Tibial nerve (tissue), 4 donors: Measurements from ENCODE around the gene SIGLEC15.

Experiments
- EP300 ChIP-seq, 2 donors: sonication (generic); formaldehyde crosslinking; IDR thresholded peaks; one replicate each; pipeline ENCODE4 v1.6.1; 2017; ENCODE audit warnings: antibody characterized with exemption in 2 of 2, mild to moderate bottlenecking in 1 of 2
- POLR2A ChIP-seq, 2 donors: fragments of 450-650 bp; IDR thresholded peaks; one replicate each; pipeline ENCODE4 v1.6.1; 2017; ENCODE audit warnings: antibody characterized with exemption in 2 of 2, mild to moderate bottlenecking in 2 of 2, moderate library complexity in 2 of 2
- TF ChIP-seq, protein P1 (sequence below), 5 experiments: fragments of 200-600 bp in 3 of 5; fragments of 450-650 bp in 2 of 5; sonication (generic) in 3 of 5; IDR thresholded peaks; one replicate each; pipeline ENCODE4 v1.5.1; 2016 to 2019; ENCODE audit warnings: antibody characterized with exemption in 5 of 5, mild to moderate bottlenecking in 3 of 5, moderate library complexity in 2 of 5

DNA sequence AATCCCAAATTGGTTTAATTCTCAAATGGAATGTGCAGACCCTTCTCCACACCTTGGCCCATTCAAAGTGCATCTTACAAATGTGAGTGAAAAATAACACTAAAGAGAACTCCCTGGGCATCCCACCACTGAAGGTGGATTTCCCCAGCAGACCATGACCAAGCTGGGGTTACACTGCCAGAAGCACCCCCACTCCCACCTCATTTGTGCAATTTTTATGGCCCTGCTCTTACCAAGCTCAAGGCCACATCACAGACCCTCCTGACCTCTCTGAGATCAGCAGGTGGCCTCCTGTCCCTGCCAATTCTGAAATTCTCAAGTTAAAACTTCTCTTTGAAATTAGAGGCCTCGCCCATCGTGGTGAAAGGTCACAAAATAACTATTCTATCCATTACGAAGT, 21.6 kb downstream of the SIGLEC15 start:
- TF ChIP-seq, protein P1, sequence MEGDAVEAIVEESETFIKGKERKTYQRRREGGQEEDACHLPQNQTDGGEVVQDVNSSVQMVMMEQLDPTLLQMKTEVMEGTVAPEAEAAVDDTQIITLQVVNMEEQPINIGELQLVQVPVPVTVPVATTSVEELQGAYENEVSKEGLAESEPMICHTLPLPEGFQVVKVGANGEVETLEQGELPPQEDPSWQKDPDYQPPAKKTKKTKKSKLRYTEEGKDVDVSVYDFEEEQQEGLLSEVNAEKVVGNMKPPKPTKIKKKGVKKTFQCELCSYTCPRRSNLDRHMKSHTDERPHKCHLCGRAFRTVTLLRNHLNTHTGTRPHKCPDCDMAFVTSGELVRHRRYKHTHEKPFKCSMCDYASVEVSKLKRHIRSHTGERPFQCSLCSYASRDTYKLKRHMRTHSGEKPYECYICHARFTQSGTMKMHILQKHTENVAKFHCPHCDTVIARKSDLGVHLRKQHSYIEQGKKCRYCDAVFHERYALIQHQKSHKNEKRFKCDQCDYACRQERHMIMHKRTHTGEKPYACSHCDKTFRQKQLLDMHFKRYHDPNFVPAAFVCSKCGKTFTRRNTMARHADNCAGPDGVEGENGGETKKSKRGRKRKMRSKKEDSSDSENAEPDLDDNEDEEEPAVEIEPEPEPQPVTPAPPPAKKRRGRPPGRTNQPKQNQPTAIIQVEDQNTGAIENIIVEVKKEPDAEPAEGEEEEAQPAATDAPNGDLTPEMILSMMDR (IDR thresholded peaks at IDR 0.05): no peak
- TF ChIP-seq EP300 (IDR thresholded peaks at IDR 0.05) (no peak), POLR2A (IDR thresholded peaks at IDR 0.05) (no peak)
